Measurements from ENCODE around the gene SMYD3. TPM values are rescaled to one million over a fixed set of nuclear protein-coding genes. Genes with fewer than 3 reads are reported as not detected.

Gene SMYD3
- total and polyA plus RNA-seq, 10 of the 15 experiments (the other 5 are each of a cell fraction or from before 2014, with no cell fraction given), result 18.3 to 54.0 (median 24.8) TPM

DNA sequence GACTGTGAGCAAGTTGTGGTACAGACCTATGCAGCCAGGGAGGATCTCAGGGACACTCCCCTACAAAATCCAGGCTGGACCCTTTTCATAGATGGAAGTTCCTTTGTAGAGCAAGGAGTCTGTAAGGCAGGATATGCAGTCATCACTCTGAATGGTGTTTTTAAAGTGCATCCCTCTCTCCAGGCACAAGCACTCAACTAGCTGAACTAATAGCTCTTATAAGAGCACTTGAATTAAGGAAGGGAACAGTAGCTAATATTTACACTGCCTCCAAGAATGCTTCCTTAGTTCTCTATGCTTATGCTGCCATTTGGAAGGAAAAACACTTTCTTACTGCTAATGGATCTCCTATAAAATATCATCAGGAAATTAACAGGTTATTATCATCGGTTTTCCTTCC, 27.0 kb upstream of the SMYD3 start (continued):
- TF ChIP-seq, protein P1, sequence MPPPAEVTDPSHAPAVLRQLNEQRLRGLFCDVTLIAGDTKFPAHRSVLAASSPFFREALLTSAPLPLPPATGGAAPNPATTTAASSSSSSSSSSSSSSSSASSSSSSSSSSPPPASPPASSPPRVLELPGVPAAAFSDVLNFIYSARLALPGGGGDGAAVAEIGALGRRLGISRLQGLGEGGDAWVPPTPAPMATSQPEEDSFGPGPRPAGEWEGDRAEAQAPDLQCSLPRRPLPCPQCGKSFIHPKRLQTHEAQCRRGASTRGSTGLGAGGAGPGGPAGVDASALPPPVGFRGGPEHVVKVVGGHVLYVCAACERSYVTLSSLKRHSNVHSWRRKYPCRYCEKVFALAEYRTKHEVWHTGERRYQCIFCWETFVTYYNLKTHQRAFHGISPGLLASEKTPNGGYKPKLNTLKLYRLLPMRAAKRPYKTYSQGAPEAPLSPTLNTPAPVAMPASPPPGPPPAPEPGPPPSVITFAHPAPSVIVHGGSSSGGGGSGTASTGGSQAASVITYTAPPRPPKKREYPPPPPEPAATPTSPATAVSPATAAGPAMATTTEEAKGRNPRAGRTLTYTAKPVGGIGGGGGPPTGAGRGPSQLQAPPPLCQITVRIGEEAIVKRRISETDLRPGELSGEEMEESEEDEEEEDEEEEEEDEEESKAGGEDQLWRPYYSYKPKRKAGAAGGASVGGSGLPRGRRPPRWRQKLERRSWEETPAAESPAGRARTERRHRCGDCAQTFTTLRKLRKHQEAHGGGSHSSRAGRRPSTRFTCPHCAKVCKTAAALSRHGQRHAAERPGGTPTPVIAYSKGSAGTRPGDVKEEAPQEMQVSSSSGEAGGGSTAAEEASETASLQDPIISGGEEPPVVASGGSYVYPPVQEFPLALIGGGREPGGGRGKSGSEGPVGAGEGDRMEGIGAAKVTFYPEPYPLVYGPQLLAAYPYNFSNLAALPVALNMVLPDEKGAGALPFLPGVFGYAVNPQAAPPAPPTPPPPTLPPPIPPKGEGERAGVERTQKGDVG (CRISPR knock-in tag; IDR thresholded peaks at IDR 0.05), result no peak
- TF ChIP-seq, protein P2, sequence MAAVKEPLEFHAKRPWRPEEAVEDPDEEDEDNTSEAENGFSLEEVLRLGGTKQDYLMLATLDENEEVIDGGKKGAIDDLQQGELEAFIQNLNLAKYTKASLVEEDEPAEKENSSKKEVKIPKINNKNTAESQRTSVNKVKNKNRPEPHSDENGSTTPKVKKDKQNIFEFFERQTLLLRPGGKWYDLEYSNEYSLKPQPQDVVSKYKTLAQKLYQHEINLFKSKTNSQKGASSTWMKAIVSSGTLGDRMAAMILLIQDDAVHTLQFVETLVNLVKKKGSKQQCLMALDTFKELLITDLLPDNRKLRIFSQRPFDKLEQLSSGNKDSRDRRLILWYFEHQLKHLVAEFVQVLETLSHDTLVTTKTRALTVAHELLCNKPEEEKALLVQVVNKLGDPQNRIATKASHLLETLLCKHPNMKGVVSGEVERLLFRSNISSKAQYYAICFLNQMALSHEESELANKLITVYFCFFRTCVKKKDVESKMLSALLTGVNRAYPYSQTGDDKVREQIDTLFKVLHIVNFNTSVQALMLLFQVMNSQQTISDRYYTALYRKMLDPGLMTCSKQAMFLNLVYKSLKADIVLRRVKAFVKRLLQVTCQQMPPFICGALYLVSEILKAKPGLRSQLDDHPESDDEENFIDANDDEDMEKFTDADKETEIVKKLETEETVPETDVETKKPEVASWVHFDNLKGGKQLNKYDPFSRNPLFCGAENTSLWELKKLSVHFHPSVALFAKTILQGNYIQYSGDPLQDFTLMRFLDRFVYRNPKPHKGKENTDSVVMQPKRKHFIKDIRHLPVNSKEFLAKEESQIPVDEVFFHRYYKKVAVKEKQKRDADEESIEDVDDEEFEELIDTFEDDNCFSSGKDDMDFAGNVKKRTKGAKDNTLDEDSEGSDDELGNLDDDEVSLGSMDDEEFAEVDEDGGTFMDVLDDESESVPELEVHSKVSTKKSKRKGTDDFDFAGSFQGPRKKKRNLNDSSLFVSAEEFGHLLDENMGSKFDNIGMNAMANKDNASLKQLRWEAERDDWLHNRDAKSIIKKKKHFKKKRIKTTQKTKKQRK (IDR thresholded peaks at IDR 0.05; ENCODE audit: low read depth, low read length), result no peak
- TF ChIP-seq POLR2AphosphoS5 (IDR thresholded peaks at IDR 0.05; ENCODE audit: low read length), result no peak
- TF ChIP-seq MYB (IDR thresholded peaks at IDR 0.05; ENCODE audit: borderline replicate concordance, low read depth, low read length), result no peak
- TF ChIP-seq, protein P3, sequence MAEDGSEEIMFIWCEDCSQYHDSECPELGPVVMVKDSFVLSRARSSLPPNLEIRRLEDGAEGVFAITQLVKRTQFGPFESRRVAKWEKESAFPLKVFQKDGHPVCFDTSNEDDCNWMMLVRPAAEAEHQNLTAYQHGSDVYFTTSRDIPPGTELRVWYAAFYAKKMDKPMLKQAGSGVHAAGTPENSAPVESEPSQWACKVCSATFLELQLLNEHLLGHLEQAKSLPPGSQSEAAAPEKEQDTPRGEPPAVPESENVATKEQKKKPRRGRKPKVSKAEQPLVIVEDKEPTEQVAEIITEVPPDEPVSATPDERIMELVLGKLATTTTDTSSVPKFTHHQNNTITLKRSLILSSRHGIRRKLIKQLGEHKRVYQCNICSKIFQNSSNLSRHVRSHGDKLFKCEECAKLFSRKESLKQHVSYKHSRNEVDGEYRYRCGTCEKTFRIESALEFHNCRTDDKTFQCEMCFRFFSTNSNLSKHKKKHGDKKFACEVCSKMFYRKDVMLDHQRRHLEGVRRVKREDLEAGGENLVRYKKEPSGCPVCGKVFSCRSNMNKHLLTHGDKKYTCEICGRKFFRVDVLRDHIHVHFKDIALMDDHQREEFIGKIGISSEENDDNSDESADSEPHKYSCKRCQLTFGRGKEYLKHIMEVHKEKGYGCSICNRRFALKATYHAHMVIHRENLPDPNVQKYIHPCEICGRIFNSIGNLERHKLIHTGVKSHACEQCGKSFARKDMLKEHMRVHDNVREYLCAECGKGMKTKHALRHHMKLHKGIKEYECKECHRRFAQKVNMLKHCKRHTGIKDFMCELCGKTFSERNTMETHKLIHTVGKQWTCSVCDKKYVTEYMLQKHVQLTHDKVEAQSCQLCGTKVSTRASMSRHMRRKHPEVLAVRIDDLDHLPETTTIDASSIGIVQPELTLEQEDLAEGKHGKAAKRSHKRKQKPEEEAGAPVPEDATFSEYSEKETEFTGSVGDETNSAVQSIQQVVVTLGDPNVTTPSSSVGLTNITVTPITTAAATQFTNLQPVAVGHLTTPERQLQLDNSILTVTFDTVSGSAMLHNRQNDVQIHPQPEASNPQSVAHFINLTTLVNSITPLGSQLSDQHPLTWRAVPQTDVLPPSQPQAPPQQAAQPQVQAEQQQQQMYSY (CRISPR knock-in tag; IDR thresholded peaks at IDR 0.05), result no peak
- no peak for TF ChIP-seq GABPA (IDR thresholded peaks at IDR 0.05; ENCODE audit: low read depth)
- TF ChIP-seq WRNIP1 (IDR thresholded peaks at IDR 0.05; ENCODE audit: borderline replicate concordance, low read depth, low read length), result no peak
- TF ChIP-seq, protein P4, sequence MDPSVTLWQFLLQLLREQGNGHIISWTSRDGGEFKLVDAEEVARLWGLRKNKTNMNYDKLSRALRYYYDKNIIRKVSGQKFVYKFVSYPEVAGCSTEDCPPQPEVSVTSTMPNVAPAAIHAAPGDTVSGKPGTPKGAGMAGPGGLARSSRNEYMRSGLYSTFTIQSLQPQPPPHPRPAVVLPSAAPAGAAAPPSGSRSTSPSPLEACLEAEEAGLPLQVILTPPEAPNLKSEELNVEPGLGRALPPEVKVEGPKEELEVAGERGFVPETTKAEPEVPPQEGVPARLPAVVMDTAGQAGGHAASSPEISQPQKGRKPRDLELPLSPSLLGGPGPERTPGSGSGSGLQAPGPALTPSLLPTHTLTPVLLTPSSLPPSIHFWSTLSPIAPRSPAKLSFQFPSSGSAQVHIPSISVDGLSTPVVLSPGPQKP (IDR thresholded peaks at IDR 0.05; ENCODE audit: low read depth, low read length), result no peak
- no peak for TF ChIP-seq FOS (IDR thresholded peaks at IDR 0.05; ENCODE audit: borderline replicate concordance, extremely low read depth, insufficient read length)
- TF ChIP-seq, protein P5, sequence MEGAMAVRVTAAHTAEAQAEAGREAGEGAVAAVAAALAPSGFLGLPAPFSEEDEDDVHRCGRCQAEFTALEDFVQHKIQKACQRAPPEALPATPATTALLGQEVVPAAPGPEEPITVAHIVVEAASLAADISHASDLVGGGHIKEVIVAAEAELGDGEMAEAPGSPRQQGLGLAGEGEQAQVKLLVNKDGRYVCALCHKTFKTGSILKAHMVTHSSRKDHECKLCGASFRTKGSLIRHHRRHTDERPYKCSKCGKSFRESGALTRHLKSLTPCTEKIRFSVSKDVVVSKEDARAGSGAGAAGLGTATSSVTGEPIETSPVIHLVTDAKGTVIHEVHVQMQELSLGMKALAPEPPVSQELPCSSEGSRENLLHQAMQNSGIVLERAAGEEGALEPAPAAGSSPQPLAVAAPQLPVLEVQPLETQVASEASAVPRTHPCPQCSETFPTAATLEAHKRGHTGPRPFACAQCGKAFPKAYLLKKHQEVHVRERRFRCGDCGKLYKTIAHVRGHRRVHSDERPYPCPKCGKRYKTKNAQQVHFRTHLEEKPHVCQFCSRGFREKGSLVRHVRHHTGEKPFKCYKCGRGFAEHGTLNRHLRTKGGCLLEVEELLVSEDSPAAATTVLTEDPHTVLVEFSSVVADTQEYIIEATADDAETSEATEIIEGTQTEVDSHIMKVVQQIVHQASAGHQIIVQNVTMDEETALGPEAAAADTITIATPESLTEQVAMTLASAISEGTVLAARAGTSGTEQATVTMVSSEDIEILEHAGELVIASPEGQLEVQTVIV (IDR thresholded peaks at IDR 0.05; ENCODE audit: borderline replicate concordance, partially characterized antibody), result no peak
- TF ChIP-seq SP1 (IDR thresholded peaks at IDR 0.05; ENCODE audit: low read depth, low read length), result no peak
- no peak for TF ChIP-seq TCF7 (IDR thresholded peaks at IDR 0.05; ENCODE audit: borderline replicate concordance)
- no peak for TF ChIP-seq TARDBP (IDR thresholded peaks at IDR 0.05; ENCODE audit: borderline replicate concordance)
- no peak for TF ChIP-seq ASH2L (IDR thresholded peaks at IDR 0.05; ENCODE audit: borderline replicate concordance, low read depth)
